Measurements from ENCODE around the gene PARP8.

Gene PARP8

DNA sequence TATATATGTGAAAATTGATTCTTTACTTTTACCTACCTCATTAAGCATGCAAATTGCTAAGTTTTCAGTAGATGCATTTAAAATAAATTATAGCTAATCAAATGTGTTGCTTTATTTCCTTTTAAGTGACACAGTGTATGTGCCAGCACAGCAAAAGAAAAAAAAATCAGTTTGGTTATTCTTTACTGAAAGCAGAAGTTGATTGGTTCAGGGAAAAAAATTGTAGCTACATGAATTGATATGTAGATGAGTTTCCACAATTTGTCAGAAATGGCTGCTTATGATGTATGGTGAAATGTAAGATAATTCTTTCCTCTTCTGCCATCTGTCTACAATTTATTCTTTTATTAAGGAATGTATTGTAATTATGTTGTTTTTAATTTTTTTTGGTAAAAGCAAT lies 57.8 kb downstream of the PARP8 start:
- in situ Hi-C loops (cut with HindIII; ENCODE audit: low sequenced_read_pairs) = no loop called here

DNA sequence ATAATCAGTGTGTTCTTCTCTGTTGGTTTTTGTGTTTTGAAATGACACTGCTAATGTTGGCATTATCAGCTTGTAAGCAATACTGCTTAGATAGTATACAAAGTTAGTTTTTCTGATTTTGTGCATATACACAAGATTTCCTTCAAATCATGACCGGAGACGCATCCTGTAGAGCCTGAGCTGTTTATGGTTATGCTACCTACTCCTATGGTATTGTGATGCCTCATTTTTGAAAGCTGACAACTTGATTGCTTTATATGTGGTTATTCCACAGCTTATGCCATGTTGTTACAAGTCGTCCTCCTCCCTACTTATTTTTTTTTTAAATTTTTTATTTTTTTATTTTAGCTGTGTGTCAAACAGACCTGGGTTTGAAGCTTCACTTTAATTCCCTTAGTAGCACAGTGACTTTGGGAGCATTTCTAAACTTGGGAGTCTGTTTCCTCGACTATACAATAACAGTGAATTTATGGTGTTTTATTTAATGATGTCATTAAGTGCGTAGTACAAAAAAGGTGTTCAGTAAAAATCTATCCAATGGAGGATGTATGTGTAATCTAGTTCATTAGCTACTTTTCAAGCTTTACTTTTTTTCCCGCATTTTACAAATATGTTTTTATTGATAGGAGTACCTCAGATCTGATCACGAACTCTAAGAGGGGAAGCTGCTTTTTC lies 59.5 kb downstream of the PARP8 start:
- in situ Hi-C loops (cut with HindIII; ENCODE audit: low sequenced_read_pairs) = no loop called here

GRCh38 chr5:50726475-50727148 lies 60.2 kb downstream of the PARP8 start:
- in situ Hi-C loops (cut with HindIII; ENCODE audit: low sequenced_read_pairs) = no loop called here

DNA sequence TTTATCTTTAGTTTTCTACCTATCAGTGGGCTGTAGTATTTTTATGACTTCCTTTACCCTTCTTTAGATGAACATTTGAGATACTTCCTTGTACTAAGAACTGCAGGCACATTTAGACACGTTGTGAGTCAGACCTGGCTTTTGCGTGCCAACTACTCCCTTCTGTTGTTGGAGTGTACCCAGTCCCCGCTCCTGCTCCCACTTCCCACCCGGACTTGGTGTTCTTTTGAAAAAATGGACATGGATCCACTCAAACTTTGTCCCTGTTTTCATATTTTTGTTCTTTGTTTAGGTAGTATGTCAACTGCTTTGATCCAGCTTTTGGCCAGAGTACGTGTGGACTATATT lies 60.7 kb downstream of the PARP8 start:
- in situ Hi-C loops (cut with HindIII; ENCODE audit: low sequenced_read_pairs) = no loop called here

DNA sequence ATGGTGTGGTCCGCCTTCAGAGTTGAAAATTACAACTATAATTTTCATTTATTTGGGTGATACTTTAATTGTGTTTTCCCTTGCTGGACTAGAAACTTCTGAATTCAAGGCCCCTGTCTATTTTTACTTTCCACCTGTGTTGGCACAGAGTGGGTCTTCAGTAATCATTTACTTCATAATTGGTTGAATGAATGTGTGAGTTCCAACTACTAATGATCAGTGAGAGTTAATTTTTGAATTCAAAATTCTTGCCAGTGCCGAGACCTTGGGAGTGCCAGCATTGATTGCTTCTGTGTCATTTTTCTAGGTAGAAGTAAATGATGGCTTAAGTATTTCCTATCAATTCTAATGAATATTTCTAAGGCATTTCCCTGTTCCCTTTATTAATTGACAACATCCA lies 61.4 kb downstream of the PARP8 start:
- in situ Hi-C loops (cut with HindIII; ENCODE audit: low sequenced_read_pairs) = no loop called here

- in situ Hi-C loops (cut with HindIII; ENCODE audit: low sequenced_read_pairs) = no loop called here
Measured at GRCh38 chr5:50730336-50730735, 63.9 kb downstream of the PARP8 start.

DNA sequence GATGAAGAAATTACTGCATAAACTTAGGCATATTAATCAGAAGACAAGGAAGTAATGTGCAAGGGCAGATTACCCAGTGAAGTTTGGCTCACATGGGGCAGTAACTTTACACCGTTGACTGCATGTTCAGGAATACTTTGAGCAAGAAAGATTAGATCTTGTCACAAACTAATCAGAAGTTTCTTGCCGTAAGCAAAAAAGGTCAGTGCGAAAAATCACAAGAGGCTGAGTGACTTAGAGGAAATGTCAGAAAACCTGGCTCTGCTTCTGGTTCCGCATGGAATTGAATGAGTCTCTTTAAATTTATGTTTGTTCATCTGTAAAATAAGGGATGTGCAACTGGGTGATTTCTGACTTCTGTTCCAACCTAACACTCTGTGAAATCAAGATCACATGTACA lies 64.4 kb downstream of the PARP8 start:
- in situ Hi-C loops (cut with HindIII; ENCODE audit: low sequenced_read_pairs) = no loop called here

DNA sequence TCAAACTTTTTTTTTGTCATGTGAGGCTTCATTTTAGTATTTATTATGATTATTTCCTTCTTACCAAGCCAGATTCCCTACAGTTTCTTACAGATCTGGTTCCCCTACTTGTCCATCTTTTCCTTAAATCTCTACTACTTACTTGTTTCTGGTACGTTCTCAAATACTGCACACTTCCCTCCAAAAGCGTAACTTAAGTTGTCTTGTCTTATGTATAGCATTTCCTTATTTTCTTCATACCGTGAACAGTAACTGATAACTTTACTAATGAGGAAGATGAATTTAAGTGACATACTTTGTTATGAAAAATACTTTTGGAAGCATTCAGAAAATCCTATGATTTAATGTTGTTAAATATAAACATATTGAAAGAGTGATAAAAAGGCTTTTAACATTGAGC lies 67.3 kb downstream of the PARP8 start:
- in situ Hi-C loops (cut with HindIII; ENCODE audit: low sequenced_read_pairs) = no loop called here

- in situ Hi-C loops (cut with HindIII; ENCODE audit: low sequenced_read_pairs) = no loop called here
Measured at GRCh38 chr5:50738864-50739263, 72.4 kb downstream of the PARP8 start.

GRCh38 chr5:50740832-50741231 lies 74.4 kb downstream of the PARP8 start:
- in situ Hi-C loops (cut with HindIII; ENCODE audit: low sequenced_read_pairs) = no loop called here

DNA sequence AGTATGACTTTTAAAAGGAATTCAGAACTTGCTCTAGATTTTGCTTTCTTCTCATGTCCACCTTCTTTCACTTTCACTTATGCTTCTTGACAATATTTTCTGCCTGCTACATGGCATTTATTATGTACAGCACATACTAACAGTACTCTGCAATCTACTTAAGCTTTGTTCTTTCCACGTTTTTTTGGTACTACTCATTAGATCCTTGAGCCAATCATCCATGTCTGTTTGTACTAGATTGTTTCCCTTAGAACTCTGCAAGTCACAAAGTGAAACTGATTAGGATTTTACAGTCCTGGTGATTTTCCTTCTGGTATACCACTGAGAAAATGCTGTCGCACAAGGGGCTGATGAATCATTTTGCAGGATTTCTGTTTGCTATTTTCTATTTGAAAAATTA lies 78.3 kb downstream of the PARP8 start:
- in situ Hi-C loops (cut with HindIII; ENCODE audit: low sequenced_read_pairs) = no loop called here

DNA sequence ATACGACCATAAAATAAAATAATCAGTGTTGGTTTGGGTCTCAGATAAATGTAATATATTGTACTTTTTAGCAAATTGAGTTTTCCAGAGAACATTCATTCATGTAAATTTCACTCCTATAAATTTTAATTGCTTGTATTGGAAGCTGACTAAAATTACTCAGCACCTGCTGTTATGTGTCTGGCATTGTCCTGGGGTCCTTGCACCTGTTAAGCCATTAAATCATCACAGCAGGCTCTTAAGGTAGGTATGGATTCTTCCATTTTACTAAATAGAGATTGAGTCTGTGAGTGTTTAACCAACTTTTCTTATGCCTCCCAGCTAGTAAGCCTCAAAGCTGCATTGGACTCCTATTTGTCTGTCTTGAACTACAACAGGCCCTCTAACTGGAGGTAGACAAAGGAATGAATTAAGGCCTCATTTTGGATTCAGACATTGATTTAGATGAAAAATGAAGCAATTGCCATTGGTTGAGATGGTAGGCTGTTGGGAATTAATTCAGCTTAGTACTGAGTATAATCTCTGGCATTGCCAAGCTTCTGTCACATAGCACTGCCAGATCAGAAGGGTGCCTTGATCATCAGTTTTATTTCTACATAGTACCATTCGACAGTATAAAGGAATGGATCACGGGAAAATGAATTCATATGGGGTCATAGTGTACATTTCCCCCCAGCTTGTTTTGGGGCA lies 78.9 kb downstream of the PARP8 start:
- in situ Hi-C loops (cut with HindIII; ENCODE audit: low sequenced_read_pairs) = no loop called here

GRCh38 chr5:50749181-50749580 lies 82.7 kb downstream of the PARP8 start:
- in situ Hi-C loops (cut with HindIII; ENCODE audit: low sequenced_read_pairs) = no loop called here

- in situ Hi-C loops (cut with HindIII; ENCODE audit: low sequenced_read_pairs) = no loop called here
Measured at GRCh38 chr5:50749873-50750272, 83.4 kb downstream of the PARP8 start.

- in situ Hi-C loops (cut with HindIII; ENCODE audit: low sequenced_read_pairs) = no loop called here
Measured at GRCh38 chr5:50751064-50751657, 84.7 kb downstream of the PARP8 start.

- in situ Hi-C loops (cut with HindIII; ENCODE audit: low sequenced_read_pairs) = no loop called here
Measured at GRCh38 chr5:50752800-50753199, 86.4 kb downstream of the PARP8 start.

DNA sequence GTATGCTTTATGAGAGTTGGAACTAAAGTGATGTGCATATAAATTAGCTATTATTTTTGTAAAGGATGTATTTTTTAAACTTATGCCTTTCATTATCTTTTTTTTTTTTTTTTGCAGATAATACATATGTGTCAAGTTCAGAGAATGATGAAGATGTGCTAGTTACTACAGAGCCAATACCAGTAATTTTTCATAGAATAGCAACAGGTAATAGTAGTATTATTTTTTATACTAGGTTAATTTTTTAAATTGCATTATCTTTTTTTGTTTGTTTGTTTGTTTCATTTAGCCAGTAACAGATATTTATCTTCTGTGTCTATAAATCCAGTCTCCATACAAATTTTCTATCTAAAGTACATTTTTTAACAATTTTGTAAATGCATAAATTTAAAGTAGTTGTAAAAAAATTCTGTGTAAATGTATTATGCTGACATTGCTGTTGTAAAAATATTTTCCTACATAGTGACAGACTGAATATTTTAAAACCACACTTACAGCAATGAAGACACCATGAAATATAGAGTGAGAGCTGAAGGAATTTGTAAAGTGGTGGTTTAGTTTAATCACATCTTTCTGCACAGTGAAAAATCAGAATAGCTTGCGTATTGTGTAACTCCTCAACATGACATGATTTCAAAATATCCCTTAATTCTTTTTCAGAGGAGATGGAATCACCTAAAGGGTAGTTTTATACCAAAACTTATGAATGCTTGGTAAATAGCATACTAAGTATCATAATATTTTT lies 93.3 kb downstream of the PARP8 start:
- in situ Hi-C loops (cut with HindIII; ENCODE audit: low sequenced_read_pairs) = no loop called here

- in situ Hi-C loops (cut with HindIII; ENCODE audit: low sequenced_read_pairs) = no loop called here
Measured at GRCh38 chr5:50763351-50763750, 96.9 kb downstream of the PARP8 start.

DNA sequence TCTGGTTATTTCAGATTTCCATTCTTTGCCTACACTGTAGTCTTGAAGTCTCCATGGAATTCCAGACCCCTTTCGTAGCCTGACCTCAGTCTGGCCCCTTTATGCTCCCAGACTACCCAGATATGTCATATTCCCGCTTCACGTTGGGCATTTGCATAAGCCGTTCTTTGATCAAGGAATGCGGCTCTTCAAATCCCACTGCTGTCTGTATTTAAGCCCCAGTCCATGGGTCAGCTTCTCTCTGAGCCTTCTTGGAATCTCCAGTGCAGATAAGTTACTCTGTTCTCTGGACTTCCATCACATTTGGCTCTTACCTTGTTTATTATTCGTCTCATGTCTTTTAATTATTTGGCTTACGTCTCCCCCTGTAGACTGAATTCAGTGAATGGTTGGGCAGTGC lies 97.4 kb downstream of the PARP8 start:
- in situ Hi-C loops (cut with HindIII; ENCODE audit: low sequenced_read_pairs) = no loop called here

DNA sequence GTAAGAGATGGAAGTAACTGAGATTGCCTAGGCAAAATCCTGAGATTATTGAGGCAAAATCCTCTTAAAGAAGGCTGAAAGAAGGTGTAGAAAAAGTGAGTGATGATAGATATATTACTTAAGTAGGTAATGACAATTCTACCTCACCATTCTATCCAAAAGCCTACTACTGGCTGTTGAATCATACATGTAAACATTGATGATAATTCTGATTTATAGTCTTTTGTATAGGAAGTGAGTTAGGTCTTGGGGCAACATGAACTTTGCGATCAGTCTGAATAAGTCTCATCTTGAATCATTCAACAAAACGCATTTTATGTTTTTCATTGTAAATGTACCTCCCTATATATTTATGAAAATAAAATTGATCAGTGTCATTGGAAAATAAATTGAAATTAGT lies 99.6 kb downstream of the PARP8 start:
- in situ Hi-C loops (cut with HindIII; ENCODE audit: low sequenced_read_pairs) = no loop called here

DNA sequence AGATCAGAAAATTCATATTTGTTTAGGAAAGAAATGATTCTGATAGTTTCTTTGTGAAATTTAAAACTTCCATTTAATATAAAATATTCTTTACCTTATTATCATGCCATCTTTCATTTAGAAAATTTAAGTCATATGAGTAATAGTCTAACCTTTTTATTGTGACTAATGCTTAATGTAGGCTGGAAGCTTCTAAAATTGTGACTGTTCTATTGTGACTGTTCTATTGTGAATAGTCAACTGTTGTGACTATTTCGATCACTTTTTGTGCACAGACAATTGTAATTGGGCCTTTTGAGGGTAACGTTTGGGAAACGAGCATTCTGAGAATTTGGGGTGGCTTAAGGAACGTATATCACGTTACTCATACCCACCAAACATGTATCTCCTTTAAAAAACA lies 100.0 kb downstream of the PARP8 start:
- in situ Hi-C loops (cut with HindIII; ENCODE audit: low sequenced_read_pairs) = no loop called here
